NCI-H128 (cell line): ENCODE results near the gene POU4F2.

Experiments used
- DNase-seq: peaks from one replicate; lab custom pipeline; 2025; ENCODE audit not compliant: unreplicated experiment; lab: John Stamatoyannopoulos, UW

Gene POU4F2

GRCh38 chr4:146638786-146639505 lies at the start of gene POU4F2:
Gene POU4F2 (plus strand): TSS chr4:146638893. CDS start chr4:146639141, 248 bp downstream.
- DNase-seq, result no peak

- no peak for DNase-seq
Measured at GRCh38 chr4:146590801-146591200, 47.9 kb upstream of the POU4F2 start.

- DNase-seq, result no peak
Measured at GRCh38 chr4:146592019-146592418, 46.7 kb upstream of the POU4F2 start.

- DNase-seq, result no peak
Measured at GRCh38 chr4:146632770-146633470, 5.8 kb upstream of the POU4F2 start.

GRCh38 chr4:146633471-146633800 lies 5.3 kb upstream of the POU4F2 start:
- DNase-seq, result no peak

GRCh38 chr4:146634825-146635224 lies 3.9 kb upstream of the POU4F2 start:
- no peak for DNase-seq

- no peak for DNase-seq
Measured at GRCh38 chr4:146637621-146638332, 916 bp upstream of the POU4F2 start.

GRCh38 chr4:146638333-146638785 lies 334 bp upstream of the POU4F2 start:
- DNase-seq, result no peak

GRCh38 chr4:146639506-146639932 lies 826 bp downstream of the POU4F2 start:
- no peak for DNase-seq

GRCh38 chr4:146640021-146640464 lies 1.4 kb downstream of the POU4F2 start:
- no peak for DNase-seq

GRCh38 chr4:146640465-146641061 lies 1.9 kb downstream of the POU4F2 start:
- no peak for DNase-seq

- no peak for DNase-seq
Measured at GRCh38 chr4:146641762-146642161, 3.1 kb downstream of the POU4F2 start.

- DNase-seq, result no peak
Measured at GRCh38 chr4:146643812-146644401, 5.2 kb downstream of the POU4F2 start.

GRCh38 chr4:146645921-146646320 lies 7.2 kb downstream of the POU4F2 start:
- no peak for DNase-seq

GRCh38 chr4:146646593-146647325 lies 8.1 kb downstream of the POU4F2 start:
- no peak for DNase-seq

- DNase-seq, result no peak
Measured at GRCh38 chr4:146647615-146648460, 9.1 kb downstream of the POU4F2 start.

- no peak for DNase-seq
Measured at GRCh38 chr4:146648461-146648783, 9.7 kb downstream of the POU4F2 start.

GRCh38 chr4:146649232-146649631 lies 10.5 kb downstream of the POU4F2 start:
- no peak for DNase-seq

- no peak for DNase-seq
Measured at GRCh38 chr4:146650034-146650433, 11.3 kb downstream of the POU4F2 start.
